CD4-positive, alpha-beta T cell treated with Interleukin-6 at 100 ng/mL for 8 hours (primary cell): ENCODE measurements around the gene HLA-DMA.

Source experiments
- DNase-seq: peaks from one replicate; pipeline ENCODE4 v3.0.0-alpha.2; 2020; ENCODE audit warnings: mixed read lengths, low spot score

Gene HLA-DMA

DNA sequence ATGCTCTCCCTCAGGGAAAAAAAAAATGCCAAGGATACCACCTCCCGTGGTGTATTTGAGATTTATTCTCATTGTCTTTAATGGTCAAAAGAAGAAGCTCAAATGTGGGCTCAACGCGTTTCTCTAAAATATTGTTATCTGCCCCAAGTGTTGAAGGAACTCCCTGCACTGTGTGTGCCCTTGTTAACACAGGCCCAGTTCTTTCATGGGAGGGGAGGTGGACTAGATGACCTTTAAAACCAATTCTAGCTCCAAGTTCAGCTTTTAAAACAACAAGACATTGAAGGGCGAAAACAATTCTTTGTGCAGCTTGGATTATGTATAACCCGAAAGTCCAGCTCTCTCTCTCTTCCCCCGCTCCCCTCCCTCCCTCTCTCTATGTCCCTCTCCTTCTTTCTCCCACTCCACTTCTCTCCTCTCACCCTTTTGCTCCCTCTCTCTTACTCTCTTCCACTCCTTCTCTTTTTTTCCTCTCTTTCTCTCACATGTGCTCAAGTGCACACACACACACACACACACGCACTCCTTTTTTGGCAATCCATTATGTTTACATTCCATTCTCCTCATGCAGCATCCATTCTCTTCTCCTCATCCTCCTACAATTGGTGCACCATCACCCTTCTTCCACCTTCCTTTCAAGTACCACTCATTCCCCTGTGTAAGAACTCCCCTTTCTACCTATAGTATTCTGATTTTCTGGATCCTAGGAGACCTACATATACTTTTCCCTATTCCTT, 20.6 kb downstream of the HLA-DMA start:
- no peak for DNase-seq

- DNase-seq, result no peak
These were observed 21.7 kb downstream of the HLA-DMA start for GRCh38 chr6:32931211-32931610.

GRCh38 chr6:32922083-32922482, 30.8 kb downstream of the HLA-DMA start:
- no peak for DNase-seq

DNA sequence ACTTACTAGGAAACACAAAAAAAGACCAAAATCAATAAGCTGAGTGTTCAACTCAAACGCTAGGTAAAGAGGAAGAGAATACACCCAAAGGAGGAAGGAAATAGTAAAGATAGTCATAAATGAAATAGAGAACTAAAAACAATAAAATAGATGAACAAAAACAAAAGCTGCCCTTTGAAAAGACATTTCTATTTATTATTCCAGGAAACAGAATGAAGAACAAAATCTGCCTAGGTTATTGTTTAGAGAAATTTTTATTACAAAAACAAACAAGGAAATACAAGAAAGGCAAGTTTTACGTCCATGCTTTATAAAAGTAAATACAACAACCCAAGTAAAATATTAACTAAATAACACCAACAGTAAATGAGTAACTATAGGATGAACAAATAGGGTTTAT, 32.2 kb downstream of the HLA-DMA start:
- DNase-seq, result no peak

- no peak for DNase-seq
These were observed 39.9 kb downstream of the HLA-DMA start for GRCh38 chr6:32912951-32913350.

GRCh38 chr6:32908897-32909296, 44.0 kb downstream of the HLA-DMA start:
- DNase-seq, result no peak

GRCh38 chr6:32906539-32906938, 46.4 kb downstream of the HLA-DMA start:
- DNase-seq, result no peak

GRCh38 chr6:32905078-32905477, 47.8 kb downstream of the HLA-DMA start:
- DNase-seq, result no peak

- no peak for DNase-seq
These were observed 48.9 kb downstream of the HLA-DMA start for GRCh38 chr6:32903952-32904351.
